ENCODE measurements around the gene TBC1D4. TPM values are rescaled to one million over a fixed set of nuclear protein-coding genes. Genes with fewer than 3 reads are reported as not detected.
"Not testable (repeated sequence)": the region's sequence is repeated elsewhere in the genome, so short reads cannot be mapped to it uniquely, and the experiment has no call there.

The TBC1D4 gene
- polyA plus RNA-seq, 3 donors = 5.2 to 13.9 (median 11.8) TPM

DNA sequence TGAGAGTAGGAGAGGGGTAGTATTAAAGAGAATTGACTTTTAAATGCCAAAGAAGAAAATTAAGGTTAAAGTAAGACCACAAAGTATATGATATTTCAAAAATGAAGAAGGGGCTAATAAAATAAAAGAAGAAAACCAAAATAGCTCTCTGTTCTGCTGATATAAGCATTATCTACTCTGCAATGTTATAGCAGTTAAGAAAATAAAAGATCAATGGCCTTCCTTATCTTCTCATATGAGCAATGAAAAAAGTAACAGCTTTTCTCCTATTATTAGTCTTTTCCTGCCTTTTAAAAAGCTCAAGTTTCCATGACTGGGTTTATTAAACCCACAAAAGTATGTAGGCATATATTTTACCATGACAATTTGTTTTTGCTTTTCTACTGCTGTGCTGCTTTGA lies 126.4 kb downstream of the TBC1D4 start:
- no peak overlapping the region for H3K27ac ChIP-seq (ENCODE audit: low read depth, low read length)

DNA sequence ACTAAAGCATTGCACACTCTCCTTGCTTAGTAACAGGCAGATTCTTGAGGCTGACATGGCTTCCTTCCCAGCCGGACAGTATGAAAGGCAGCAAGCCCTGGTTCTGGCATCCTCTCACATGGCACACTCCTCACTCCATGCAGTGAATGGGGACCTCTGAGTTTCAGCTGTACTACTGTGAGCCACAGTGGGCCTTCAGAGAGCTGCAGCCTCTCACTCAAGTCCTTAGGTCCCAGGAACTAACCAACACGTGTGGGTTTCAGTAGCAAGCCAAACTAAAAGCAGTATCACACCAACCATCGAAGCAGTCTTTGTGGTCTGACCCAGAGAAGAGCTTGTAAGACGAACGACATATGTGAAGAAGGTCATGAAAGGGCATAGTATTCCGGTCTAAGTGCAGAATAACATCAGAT lies 128.2 kb downstream of the TBC1D4 start:
- no peak overlapping the region for H3K27ac ChIP-seq (ENCODE audit: low read depth, low read length)
- 85 to 91% (median 90%) methylated on average over 6 of the region's 6 CpGs for WGBS, 3 donors

DNA sequence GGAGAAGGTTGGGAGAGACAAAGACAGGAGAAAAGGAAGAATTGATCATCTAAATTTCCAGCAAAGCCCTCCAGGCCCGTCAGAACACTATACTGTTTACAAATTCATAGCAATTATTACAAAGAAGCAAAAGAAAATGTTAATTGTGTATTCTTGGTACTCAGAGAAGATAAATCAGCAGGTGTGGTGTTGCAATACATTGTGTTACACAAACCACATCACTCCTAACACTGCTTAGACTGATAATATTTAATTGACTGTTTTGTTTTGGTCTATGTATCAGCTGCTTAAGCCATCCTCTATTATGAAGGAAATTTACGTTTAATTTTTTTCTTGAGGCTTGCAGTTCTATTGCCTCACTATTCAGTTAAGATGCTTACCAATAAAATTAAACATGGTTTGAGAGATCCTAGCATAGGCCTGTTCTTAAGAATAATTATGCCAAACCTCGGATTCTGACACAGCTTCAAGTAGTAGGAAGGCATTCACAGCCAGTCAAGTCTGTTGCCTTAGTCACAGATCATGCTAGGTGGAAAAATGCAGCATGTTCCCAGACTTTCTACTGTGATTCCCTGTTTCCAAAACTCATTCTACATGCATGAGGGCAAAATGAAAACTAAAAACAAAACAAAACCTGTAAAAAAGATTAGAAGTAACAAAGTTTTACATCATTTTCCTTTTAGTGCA lies 129.2 kb downstream of the TBC1D4 start:
- no peak overlapping the region for H3K27ac ChIP-seq (ENCODE audit: low read depth, low read length)
- WGBS, 3 donors = 91 to 94% (median 93%) methylated on average over 3 of the region's 3 CpGs

DNA sequence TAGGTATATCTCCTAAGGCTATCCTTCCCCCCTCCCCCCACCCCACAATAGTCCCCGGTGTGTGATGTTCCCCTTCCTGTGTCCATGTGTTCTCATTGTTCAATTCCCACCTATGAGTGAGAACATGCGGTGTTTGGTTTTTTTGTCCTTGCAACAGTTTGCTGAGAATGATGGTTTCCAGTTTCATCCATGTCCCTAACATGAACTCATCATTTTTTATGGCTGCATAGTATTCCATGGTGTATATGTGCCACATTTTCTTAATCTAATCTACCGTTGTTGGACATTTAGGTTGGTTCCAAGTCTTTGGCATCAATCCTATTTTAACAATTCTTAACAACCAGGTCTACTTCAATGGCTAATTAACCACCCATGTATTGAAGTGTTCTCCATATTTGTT lies 130.4 kb downstream of the TBC1D4 start:
- 93 to 100% (median 97%) methylated on average over 3 of the region's 3 CpGs for WGBS, 3 donors

DNA sequence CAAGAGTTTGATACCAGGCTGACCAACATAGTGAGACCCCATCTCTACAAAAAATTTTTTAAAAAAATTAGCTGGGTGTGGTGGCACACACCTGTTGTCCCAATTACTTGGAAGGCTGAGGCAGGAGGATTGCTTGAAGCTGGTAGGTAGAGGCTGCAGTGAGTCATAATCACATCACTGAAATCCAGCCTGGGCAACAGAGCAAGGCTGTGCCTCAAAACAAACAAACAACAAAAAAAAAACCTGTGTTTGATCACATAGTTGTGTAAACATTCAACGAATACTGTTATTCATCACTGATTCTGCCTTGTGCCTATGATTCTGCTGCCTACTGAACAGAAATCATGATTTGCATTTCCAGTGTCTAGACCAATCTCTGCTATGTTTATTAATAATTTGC lies 134.0 kb downstream of the TBC1D4 start:
- no peak overlapping the region for H3K27ac ChIP-seq (ENCODE audit: low read depth, low read length)
- 45 to 96% (median 91%) methylated on average over 1 of the region's 1 CpG for WGBS, 3 donors

More for the DNA sequence above, 130.4 kb downstream of the TBC1D4 start:
- not testable (repeated sequence) for H3K27ac ChIP-seq (ENCODE audit: low read depth, low read length)

DNA sequence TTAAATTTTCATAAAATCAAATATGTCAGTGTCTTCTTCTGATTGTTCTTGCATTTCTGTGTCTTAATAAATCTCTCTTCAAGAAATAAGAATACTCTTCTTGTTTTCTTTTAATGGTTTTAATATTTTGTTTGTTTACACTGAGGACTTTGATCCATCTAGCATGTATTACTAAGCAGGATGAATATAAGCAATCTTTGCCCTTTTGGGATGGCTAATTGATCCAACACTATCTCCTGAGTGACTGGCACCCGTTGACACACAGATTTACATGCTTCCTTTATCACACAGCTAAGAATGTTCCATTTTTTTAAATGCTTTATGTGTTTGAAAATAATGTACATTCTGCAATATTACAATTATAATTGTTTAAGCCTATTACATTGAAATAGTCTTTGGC lies 134.5 kb downstream of the TBC1D4 start:
- WGBS, 3 donors = 78 to 94% (median 91%) methylated on average over 1 of the region's 1 CpG
- H3K27ac ChIP-seq (ENCODE audit: low read depth, low read length) = no peak overlapping the region

DNA sequence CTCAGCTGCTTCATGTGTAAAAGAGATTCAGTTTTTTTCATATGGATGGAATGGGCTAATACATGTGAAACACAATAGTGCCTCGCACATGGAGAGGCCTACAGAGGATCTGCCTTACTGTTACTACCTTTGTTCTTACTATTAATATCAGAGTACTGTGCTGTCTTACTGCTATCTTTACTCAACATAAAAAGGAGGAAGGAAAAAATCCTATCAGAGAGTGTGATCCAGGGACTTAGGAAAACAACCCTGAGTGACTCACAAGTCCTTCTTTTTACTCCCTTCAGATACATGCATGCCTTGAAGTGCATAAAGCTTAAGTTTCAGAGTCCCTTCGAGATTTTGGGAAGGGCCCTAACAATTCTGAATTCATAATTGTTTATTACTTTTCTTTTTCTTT lies 136.8 kb downstream of the TBC1D4 start:
- 83 to 88% (median 85%) methylated on average over 2 of the region's 2 CpGs for WGBS, 3 donors
- no peak overlapping the region for H3K27ac ChIP-seq (ENCODE audit: low read depth, low read length)

DNA sequence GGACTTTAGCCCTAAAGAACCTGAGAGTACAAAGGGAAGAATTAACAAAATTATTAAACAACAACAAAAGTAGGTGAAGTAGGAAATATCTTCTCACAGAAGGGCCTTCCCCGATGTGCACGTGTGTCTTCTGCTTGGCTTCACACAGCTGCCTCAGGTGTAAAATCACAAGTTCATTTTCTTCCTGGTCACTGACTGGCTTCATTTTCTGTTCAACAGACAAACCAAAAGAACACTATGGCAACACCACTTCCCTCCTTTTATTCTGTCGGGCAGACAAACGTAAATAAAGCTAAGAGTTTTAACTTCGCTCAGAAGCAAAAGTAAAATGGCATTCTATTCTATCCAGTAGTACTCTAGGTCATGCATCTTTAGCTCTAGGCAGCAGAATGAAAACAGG lies 140.9 kb downstream of the TBC1D4 start:
- 92 to 95% (median 95%) methylated on average over 5 of the region's 5 CpGs for WGBS, 3 donors
- H3K27ac ChIP-seq (ENCODE audit: low read depth, low read length) = no peak overlapping the region

DNA sequence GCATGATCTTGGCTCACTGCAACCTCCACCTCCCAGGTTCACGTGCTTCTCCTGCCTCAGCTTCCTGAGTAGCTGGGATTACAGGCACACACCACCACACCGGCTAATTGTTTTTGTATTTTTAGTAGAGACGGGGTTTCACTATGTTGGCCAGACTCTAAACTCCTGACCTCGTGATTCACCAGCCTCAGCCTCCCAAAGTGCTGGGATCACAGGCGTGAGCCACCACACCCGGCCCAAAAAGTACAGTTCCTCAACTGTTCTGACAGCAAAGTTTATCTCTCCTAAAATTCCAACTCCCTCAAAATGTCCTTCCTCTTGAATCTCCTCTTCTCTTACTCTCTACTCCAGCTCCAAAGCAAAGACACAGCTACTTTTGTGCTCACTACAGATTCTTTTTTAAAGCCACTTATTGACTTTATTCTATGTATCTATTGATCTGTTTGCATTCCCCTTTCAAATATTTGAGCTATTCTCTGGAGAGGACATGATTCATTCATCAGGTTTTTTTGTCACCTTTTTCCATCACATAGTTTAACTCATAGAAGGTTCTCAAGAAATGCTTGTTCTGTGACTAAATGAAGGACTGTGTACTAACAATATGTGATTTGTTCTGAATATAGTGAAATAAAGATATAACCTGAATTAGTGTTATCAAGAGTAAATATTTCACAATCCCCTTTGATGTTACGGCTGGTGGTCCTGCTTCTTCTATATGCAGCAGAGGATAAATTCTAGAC lies 142.2 kb downstream of the TBC1D4 start:
- 79 to 97% (median 93%) methylated on average over 7 of the region's 7 CpGs for WGBS, 3 donors
- no peak overlapping the region for H3K27ac ChIP-seq (ENCODE audit: low read depth, low read length)

DNA sequence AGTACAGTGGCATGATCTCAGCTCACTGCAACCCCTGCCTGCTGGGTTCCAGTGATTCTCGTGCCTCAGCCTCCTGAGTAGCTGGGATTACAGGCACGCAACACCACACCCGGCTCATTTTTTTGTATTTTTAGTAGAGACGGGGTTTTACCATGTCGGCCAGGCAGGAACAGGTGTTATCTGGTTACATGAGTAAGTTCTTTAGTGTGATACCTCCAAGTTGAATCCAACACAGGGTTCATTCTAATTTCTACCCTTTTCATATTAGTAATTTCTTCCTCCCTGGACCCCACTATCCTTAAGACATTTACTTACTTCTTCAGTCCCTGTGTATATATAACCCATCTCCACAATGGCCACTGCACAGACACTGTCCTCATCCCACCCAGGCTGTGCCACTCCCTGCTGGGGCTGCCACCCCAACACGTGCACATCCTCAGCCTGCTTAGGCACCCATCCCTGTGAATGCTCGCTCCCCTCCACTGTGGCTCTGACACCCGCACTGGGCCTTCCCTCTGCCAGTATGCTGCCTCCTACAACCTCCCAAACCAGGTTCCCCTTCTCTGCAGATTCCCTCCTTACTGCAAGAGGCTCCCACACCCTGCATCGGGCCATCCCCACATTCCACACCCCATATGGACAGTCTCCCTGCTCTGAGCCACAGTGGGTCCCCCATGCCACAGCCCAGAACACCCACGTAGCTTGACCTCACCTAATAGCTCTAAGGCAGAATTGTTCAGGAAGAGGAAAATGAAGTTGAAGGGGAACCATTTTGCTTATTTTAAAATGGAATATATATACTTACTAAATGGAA lies 147.1 kb downstream of the TBC1D4 start:
- WGBS, 3 donors = 92 to 98% (median 95%) methylated on average over 10 of the region's 10 CpGs
- no peak overlapping the region for H3K27ac ChIP-seq (ENCODE audit: low read depth, low read length)

DNA sequence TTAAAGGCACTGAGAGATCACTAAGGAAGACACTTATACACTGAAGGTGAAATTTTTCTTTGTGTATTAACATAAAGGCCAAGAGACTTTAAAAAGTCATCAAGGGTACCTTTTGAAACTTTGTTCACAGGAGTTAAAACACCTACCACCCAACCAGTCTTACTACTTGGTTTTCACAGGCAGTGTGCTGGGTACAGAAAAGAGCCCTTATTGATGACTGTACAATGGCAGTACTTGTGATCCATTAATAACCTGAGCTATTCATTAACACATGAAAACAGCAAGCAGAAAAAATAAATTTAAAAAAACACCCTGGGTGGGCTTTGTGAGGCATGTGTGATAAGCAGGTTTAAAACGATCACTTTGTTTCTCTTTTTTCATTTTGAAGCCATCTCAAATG lies 148.9 kb downstream of the TBC1D4 start:
- 84 to 88% (median 88%) methylated on average over 1 of the region's 1 CpG for WGBS, 3 donors
- H3K27ac ChIP-seq (ENCODE audit: low read depth, low read length) = no peak overlapping the region

DNA sequence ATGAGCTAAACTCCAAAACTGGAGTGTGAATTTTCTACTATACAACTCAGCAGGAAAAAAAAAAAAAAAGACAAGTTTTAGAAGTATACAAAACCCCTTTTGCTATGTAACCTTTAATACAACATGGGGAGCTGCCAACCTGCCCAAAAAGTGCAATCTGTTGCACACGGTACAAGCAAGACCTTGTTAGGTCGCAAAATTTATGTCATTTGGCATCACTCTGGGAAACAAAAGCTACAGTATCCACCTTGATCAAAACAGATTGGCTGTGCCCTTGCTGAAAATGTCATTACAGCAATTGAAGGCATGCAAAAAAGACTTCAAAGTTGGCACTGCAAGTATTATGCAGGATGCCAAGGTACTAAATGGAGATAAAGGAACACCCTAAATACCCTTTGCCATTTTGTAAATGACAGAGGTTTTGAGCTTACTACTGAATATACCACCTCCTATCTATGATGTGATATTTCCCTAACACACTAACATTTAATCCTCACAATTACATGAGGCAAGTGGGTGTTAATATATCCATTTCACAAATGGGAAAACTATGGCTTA lies 150.1 kb downstream of the TBC1D4 start:
- H3K27ac ChIP-seq (ENCODE audit: low read depth, low read length) = no peak overlapping the region
- whole genome bisulfite sequencing, 3 donors = 81 to 87% (median 86%) methylated on average over 2 of the region's 2 CpGs

DNA sequence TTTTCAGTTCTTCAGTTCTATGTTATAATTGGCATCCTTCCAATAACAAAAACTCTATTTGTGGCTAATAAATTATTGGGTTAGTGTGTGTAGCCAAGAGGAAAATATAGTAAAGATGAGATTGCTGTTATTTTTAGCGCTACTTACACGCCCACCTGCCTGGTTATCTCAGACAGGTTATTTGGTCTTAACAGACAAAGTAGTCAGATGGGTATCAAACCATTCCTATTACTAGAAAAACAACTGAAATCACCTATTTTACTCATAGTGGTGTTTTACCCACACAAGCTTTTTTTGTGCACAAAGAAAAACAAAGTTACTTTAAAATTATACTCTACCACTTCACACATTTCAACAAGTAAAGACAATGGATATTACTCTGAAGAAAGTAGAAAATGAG lies 151.2 kb downstream of the TBC1D4 start:
- WGBS, 3 donors = 67 to 93% (median 92%) methylated on average over 2 of the region's 2 CpGs
- no peak overlapping the region for H3K27ac ChIP-seq (ENCODE audit: low read depth, low read length)

DNA sequence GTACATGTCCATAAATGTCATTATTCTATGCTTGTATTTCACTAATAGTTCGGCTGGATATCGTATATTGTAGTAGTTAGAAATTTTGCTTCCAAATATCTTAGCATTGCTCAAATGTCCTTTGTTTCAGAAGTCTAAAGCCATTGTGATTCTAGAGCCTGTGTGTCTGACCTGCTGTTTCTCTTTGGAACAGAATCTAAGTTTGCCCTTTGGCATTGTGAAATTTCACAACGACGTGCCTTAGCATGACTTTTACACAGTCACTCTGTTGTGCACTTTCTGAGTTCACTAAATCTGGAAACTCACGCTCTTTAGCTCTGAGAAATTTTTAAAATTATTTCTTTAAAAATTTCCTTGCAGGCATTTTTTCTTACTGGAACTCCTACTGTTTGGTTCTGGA lies 152.2 kb downstream of the TBC1D4 start:
- H3K27ac ChIP-seq (ENCODE audit: low read depth, low read length) = no peak overlapping the region
- 79 to 92% (median 84%) methylated on average over 5 of the region's 5 CpGs for WGBS, 3 donors

DNA sequence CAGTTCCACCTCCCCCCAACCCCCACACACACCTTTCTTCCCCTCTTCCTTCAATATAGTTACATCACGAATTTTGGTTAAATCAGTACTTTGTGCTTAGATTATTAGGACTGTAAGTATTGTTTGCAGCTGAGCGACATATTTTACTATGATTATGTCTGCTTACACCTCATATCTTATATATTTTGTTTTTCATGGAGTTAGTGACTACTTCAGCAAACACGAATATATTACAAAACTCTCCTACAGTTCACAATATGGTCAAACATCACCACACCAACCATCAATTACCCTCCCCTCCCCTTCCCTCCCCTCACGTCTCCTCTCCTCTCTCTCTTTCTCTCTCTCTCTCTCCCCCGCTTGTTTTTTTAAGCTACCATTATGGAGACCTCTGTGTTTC lies 152.9 kb downstream of the TBC1D4 start:
- 57 to 92% (median 57%) methylated on average over 5 of the region's 5 CpGs for WGBS, 3 donors
- no peak overlapping the region for H3K27ac ChIP-seq (ENCODE audit: low read depth, low read length)

DNA sequence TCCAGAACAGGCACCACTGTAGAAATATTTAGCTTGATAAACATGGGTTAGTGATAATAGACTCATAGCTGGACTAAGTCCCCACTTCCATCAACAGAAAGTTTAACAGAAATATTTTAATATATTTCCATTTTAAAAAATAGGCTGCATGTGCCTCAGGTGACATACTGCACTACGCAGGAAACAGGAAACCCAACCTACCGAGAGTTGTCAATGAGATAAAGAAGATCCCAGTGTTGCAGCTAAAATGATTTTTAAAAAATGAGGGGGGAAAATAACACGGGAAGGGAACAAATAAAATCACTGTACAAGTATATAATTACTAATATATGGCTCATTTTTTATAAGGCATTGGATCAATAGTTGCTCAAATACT lies 154.8 kb downstream of the TBC1D4 start:
- H3K27ac ChIP-seq (ENCODE audit: low read depth, low read length) = no peak overlapping the region
- WGBS, 3 donors = 32 to 74% (median 49%) methylated on average over 3 of the region's 3 CpGs

DNA sequence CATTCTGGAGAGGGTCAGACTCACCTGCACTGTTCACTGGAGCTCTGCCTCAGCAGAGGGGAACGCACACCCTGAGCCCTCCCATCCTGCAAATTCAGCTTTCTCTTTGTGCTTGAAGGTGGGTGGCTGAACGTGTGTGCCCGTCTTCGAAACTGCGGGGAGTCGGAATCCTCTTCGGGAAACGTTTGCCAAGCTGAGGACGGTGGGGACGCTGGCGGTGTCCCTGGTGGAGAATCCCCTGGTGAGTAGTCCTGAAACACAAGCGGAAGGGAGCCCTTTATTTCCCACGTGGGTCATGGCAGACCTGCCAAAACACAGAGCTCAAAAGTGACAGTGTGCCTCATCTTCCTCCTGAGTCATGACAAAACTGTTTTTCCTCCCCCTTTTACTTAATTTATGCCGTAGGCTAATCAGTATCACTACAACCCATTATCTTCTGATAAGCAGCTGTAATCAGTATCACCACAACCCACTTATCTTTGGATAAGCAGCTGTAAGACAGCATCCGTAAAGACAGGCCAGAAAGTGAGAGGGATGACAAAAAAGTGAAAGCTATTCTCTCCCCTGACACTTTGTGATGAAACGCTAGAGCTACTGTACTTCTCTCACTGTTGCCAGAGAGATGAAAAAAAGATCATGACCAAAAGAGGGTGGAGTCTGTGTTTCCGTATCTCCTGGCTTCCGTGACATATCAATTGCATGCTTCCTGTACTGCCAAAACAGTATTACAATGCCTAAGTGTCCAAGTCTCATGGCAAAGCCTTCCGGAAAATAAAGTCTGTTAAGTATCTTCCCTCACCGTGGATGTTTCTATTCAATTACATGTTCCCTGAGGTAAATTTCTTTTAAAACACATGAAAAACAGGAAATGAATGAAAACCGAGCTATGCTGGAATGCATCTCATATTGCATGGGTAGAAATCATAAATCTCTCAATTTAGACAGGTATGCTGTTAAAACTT lies 155.5 kb downstream of the TBC1D4 start:
- 44 to 58% (median 50%) methylated on average over 21 of the region's 21 CpGs for WGBS, 3 donors
- no peak overlapping the region for H3K27ac ChIP-seq (ENCODE audit: low read depth, low read length)

DNA sequence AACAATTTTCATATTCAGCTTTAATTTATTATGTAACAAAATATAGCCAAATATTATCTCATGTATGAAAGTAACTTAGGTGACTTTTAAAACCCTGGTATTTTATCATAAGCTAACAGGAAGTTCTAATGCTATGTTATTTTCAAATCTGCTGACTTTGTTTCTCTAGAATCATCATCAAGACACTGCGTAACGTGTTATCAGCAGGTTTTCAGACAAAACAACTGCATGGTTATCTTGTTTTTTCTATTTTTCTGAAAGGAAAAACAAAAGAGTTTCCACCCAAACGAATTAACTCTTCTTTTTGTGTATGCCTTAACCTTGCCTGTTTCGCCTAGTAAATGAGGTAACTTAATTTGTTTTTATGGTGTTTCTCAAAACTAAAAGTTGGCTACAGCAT lies 156.3 kb downstream of the TBC1D4 start:
- H3K27ac ChIP-seq (ENCODE audit: low read depth, low read length) = no peak overlapping the region
- 52 to 74% (median 70%) methylated on average over 4 of the region's 4 CpGs for WGBS, 3 donors
